Subcutaneous abdominal adipose tissue (tissue), 5 donors: ENCODE results near the gene SMIM1.
A peak's percentile ranks its signal among the peaks of the same experiment; 100 is the strongest.
"Not testable (repeated sequence)": the region's sequence is repeated elsewhere in the genome, so short reads cannot be mapped to it uniquely, and the experiment has no call there.

ENCODE experiments used
- H3K27ac ChIP-seq: one replicate; pipeline ENCODE4 v1.7.0; 2013; ENCODE audit warnings: low read depth, mild to moderate bottlenecking, inconsistent platforms, low read length, moderate library complexity
- H3K27me3 ChIP-seq, 5 donors: one replicate each; pipeline ENCODE4 v1.7.0; 2013; ENCODE audit warnings: low read length in 5 of 5, inconsistent platforms in 1 of 5; ENCODE audit not compliant: control insufficient read depth in 5 of 5, insufficient read depth in 4 of 5
- H3K36me3 ChIP-seq, 5 donors: one replicate each; pipeline ENCODE4 v1.7.0; 2013; ENCODE audit warnings: low read length in 5 of 5; ENCODE audit not compliant: control insufficient read depth in 5 of 5, insufficient read depth in 5 of 5
- H3K4me1 ChIP-seq, 5 donors: one replicate each; pipeline ENCODE4 v1.7.0; 2013; ENCODE audit warnings: low read length in 5 of 5, mild to moderate bottlenecking in 3 of 5, moderate library complexity in 1 of 5; ENCODE audit not compliant: control insufficient read depth in 5 of 5, insufficient read depth in 5 of 5
- H3K4me3 ChIP-seq, 5 donors: one replicate each; pipeline ENCODE4 v1.7.0; 2013; ENCODE audit warnings: low read length in 5 of 5, low read depth in 1 of 5
- H3K9ac ChIP-seq, 5 donors: one replicate each; pipeline ENCODE4 v1.7.0; 2013; ENCODE audit warnings: low read length in 5 of 5, mild to moderate bottlenecking in 4 of 5, moderate library complexity in 3 of 5
- H3K9me3 ChIP-seq, 5 donors: one replicate each; pipeline ENCODE4 v1.7.0; 2013; ENCODE audit warnings: low read length in 5 of 5; ENCODE audit not compliant: control insufficient read depth in 5 of 5
- donor health status: healthy.
- donor health status: healthy.
- donor health status: healthy.
- donor health status: healthy.
- donor health status: healthy.

Gene SMIM1

GRCh38 chr1:3795453-3796214 lies 23.1 kb downstream of the SMIM1 start:
- no peaks in the 10 kb centered on the region for H3K9me3 ChIP-seq
- peaks cover 0 to 11% (median 10%) of the 10 kb centered on the region in 5 donors for H3K27me3 ChIP-seq
- H3K36me3 ChIP-seq = peaks cover 0 to 6% (median 3%) of the 10 kb centered on the region in 5 donors
- peak overlapping the region; percentile 72 to 97 (median 92) for H3K4me3 ChIP-seq
- peak overlapping the region; percentile 65 for H3K27ac ChIP-seq
- H3K4me1 ChIP-seq = peaks cover 6 to 42% (median 41%) of the 10 kb centered on the region in 5 donors
- peak overlapping the region; percentile 68 to 95 (median 90) for H3K9ac ChIP-seq

GRCh38 chr1:3796215-3797061 lies 23.9 kb downstream of the SMIM1 start, which contains the start of gene LRRC47:
Gene LRRC47, minus strand, starts transcription at chr1:3796498. Its CDS starts 22 bp downstream, at chr1:3796476.
- Histone ChIP-seq H3K4me3 (peak within 1 kb of the TSS; percentile 76 to 97 (median 94)), H3K9me3 (no peaks in the 10 kb centered on the region), H3K27me3 (peaks cover 0 to 12% (median 10%) of the 10 kb centered on the region in 5 donors), H3K4me1 (peaks cover 6 to 37% (median 35%) of the 10 kb centered on the region in 5 donors), H3K9ac (peak within 1 kb of the TSS; percentile 68 to 95 (median 90)), H3K36me3 (peaks cover 0 to 6% (median 2%) of the 10 kb centered on the region in 5 donors), H3K27ac (peak within 1 kb of the TSS; percentile 65)

GRCh38 chr1:3799976-3800685 lies 27.6 kb downstream of the SMIM1 start:
- Histone ChIP-seq H3K4me1 (peaks cover 3 to 16% (median 15%) of the 10 kb centered on the region in 5 donors), H3K9ac (no peak overlapping the region), H3K4me3 (no peak overlapping the region), H3K36me3 (no peaks in the 10 kb centered on the region), H3K27ac (no peak overlapping the region), H3K9me3 (no peaks in the 10 kb centered on the region), H3K27me3 (peaks cover 4 to 19% (median 13%) of the 10 kb centered on the region in 5 donors)

GRCh38 chr1:3800795-3801194 lies 28.2 kb downstream of the SMIM1 start:
- peaks cover 4 to 19% (median 13%) of the 10 kb centered on the region in 5 donors for H3K27me3 ChIP-seq
- H3K9me3 ChIP-seq, H3K27ac ChIP-seq, H3K36me3 ChIP-seq, H3K9ac ChIP-seq, H3K4me1 ChIP-seq, H3K4me3 ChIP-seq: not testable (repeated sequence)

GRCh38 chr1:3803905-3804626 lies 31.5 kb downstream of the SMIM1 start:
- no peak overlapping the region for H3K4me3 ChIP-seq
- no peaks in the 10 kb centered on the region for H3K4me1 ChIP-seq
- H3K27ac ChIP-seq = no peak overlapping the region
- no peaks in the 10 kb centered on the region for H3K36me3 ChIP-seq
- no peak overlapping the region for H3K9ac ChIP-seq
- peaks cover 4 to 22% (median 13%) of the 10 kb centered on the region in 5 donors for H3K27me3 ChIP-seq
- no peaks in the 10 kb centered on the region for H3K9me3 ChIP-seq

- not testable (repeated sequence) for H3K4me1 ChIP-seq, H3K4me3 ChIP-seq, H3K9ac ChIP-seq, H3K36me3 ChIP-seq, H3K27ac ChIP-seq, H3K9me3 ChIP-seq
- peaks cover 7 to 22% (median 13%) of the 10 kb centered on the region in 5 donors for H3K27me3 ChIP-seq
Measured at GRCh38 chr1:3804627-3804944, 32.0 kb downstream of the SMIM1 start.

- H3K4me3 ChIP-seq = no peak overlapping the region
- no peaks in the 10 kb centered on the region for H3K36me3 ChIP-seq
- H3K27me3 ChIP-seq = peaks cover 8 to 19% (median 13%) of the 10 kb centered on the region in 5 donors
- no peak overlapping the region for H3K9ac ChIP-seq
- H3K27ac ChIP-seq = no peak overlapping the region
- H3K9me3 ChIP-seq = no peaks in the 10 kb centered on the region
- no peaks in the 10 kb centered on the region for H3K4me1 ChIP-seq
Measured at GRCh38 chr1:3805038-3805437, 32.5 kb downstream of the SMIM1 start.

GRCh38 chr1:3807769-3808168 lies 35.2 kb downstream of the SMIM1 start:
- Histone ChIP-seq H3K4me3 (no peak overlapping the region), H3K4me1 (no peaks in the 10 kb centered on the region), H3K36me3 (no peaks in the 10 kb centered on the region), H3K9ac (no peak overlapping the region), H3K27me3 (peaks cover 3 to 12% (median 6%) of the 10 kb centered on the region in 5 donors), H3K27ac (no peak overlapping the region), H3K9me3 (no peaks in the 10 kb centered on the region)

- Histone ChIP-seq H3K9me3 (no peaks in the 10 kb centered on the region), H3K4me1 (no peaks in the 10 kb centered on the region), H3K36me3 (peaks cover 0 to 9% (median 8%) of the 10 kb centered on the region in 5 donors), H3K27me3 (peaks cover 0 to 5% (median 3%) of the 10 kb centered on the region in 5 donors), H3K27ac (no peak overlapping the region), H3K4me3 (no peak overlapping the region), H3K9ac (no peak overlapping the region)
Measured at GRCh38 chr1:3809680-3810079, 37.1 kb downstream of the SMIM1 start.
